ENCODE measurements around the gene EEFSEC. TPM values are rescaled to one million over a fixed set of nuclear protein-coding genes. Genes with fewer than 3 reads are reported as not detected.

The EEFSEC gene
- total RNA-seq, 1 experiment from 2014 or later, result 9.5 TPM

DNA sequence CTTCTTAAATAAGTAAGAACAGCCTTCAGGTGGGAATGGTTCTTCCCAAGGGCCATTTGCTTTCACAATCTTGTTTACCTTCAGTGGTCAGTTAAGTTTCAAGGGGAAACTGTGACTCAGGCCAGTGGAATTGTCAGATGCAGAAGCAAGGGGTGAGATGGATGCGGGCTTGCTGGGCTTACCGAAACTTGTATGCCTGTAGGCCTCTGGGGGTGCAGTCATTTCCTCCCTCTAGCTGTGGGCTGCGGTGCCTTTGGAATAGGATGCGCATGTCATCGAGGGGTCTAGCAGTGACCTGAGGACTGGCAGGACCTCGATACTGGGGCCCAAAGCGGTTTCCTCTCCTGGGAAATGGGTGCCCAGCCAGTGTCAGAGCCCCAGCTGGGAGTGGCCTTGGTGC, 121.6 kb downstream of the EEFSEC start:
- H2AFZ ChIP-seq (ENCODE audit: low read length), result no peak overlapping the region
- H2BK12ac ChIP-seq (ENCODE audit: insufficient read length, low read depth, low read length), result no peak overlapping the region
- H3K18ac ChIP-seq (ENCODE audit: insufficient read length, low read depth, low read length), result no peak overlapping the region
- Mint-ChIP-seq H3K27me3 (ENCODE audit: low read depth) (peaks cover 28% of the 10 kb centered on the region), H3K4me3 (no peak overlapping the region), H3K9me3 (no peaks in the 10 kb centered on the region), H3K36me3 (ENCODE audit: insufficient read depth in 1 of 3, low read depth in 3 of 3) (no peaks in the 10 kb centered on the region; a peak in 1 of 7 replicates), H3K4me1 (peaks cover 49 to 52% of the 10 kb centered on the region in 2 experiments), H3K27ac (peak overlapping the region in 1 of 3 experiments; percentile 34; a peak in 2 of 7 replicates)
- H3K23ac ChIP-seq (ENCODE audit: insufficient read length, low read depth, low read length), result no peak overlapping the region
- no peak overlapping the region for H3T11ph ChIP-seq (ENCODE audit: low read length)
- no peak overlapping the region for H4K8ac ChIP-seq (replicated peaks; ENCODE audit: insufficient read length, low read depth, low read length)
- no peak overlapping the region for H3K9ac ChIP-seq (ENCODE audit: extremely low read depth, insufficient read length, low read length)
- peaks cover 12% of the 10 kb centered on the region; the same call in 1 of the 2 replicates for H3K4me1 ChIP-seq (ENCODE audit: insufficient read depth, low read length)
- peak; percentile 34 for DNase-seq
- H3K56ac ChIP-seq (ENCODE audit: insufficient read length, low read depth, low read length), result no peak overlapping the region
- H2BK15ac ChIP-seq (ENCODE audit: low read depth, low read length), result no peak overlapping the region
- H3K27ac ChIP-seq (ENCODE audit: insufficient read length, low read depth, low read length), result no peak overlapping the region
- H2BK120ac ChIP-seq (ENCODE audit: low read depth, low read length, poor library complexity, severe bottlenecking), result no peak overlapping the region
- TF ChIP-seq, protein P1, sequence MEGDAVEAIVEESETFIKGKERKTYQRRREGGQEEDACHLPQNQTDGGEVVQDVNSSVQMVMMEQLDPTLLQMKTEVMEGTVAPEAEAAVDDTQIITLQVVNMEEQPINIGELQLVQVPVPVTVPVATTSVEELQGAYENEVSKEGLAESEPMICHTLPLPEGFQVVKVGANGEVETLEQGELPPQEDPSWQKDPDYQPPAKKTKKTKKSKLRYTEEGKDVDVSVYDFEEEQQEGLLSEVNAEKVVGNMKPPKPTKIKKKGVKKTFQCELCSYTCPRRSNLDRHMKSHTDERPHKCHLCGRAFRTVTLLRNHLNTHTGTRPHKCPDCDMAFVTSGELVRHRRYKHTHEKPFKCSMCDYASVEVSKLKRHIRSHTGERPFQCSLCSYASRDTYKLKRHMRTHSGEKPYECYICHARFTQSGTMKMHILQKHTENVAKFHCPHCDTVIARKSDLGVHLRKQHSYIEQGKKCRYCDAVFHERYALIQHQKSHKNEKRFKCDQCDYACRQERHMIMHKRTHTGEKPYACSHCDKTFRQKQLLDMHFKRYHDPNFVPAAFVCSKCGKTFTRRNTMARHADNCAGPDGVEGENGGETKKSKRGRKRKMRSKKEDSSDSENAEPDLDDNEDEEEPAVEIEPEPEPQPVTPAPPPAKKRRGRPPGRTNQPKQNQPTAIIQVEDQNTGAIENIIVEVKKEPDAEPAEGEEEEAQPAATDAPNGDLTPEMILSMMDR (conservative IDR thresholded peaks at IDR 0.05), result no peak
- H3K27me3 ChIP-seq (ENCODE audit: insufficient read depth, low read length), result no peaks in the 10 kb centered on the region
- no peak overlapping the region for H2BK5ac ChIP-seq (ENCODE audit: insufficient read length, low read length)
- H3K79me1 ChIP-seq (ENCODE audit: insufficient read depth, low read depth, low read length, poor library complexity, severe bottlenecking), result no peaks in the 10 kb centered on the region
- H4K5ac ChIP-seq (ENCODE audit: insufficient read length, low read depth, low read length), result no peak overlapping the region
- no peak overlapping the region for H3K14ac ChIP-seq (ENCODE audit: insufficient read depth, low read length)
- WGBS (ENCODE audit: extremely low coverage, insufficient read length, low lambda C conversion rate), result no CpG with 5 or more reads among the region's 7 CpGs
- no peaks in the 10 kb centered on the region for H3K9me3 ChIP-seq (ENCODE audit: control insufficient read depth, low read depth, low read length)
- H3K23me2 ChIP-seq (ENCODE audit: insufficient read length, low read depth, low read length, poor library complexity, severe bottlenecking), result no peaks in the 10 kb centered on the region
- no peak overlapping the region for H3K4me2 ChIP-seq (ENCODE audit: insufficient read depth, insufficient read length, low read length)
- no peak overlapping the region for H2BK20ac ChIP-seq (ENCODE audit: low read depth, low read length, poor library complexity, severe bottlenecking)
- no peaks in the 10 kb centered on the region for H4K20me1 ChIP-seq (ENCODE audit: control insufficient read depth, insufficient read depth, insufficient read length)
- H2AK5ac ChIP-seq (ENCODE audit: insufficient read length, low read length), result no peak overlapping the region
- no peak overlapping the region for H4K91ac ChIP-seq (ENCODE audit: insufficient read length, low read depth, low read length)
- H3K79me2 ChIP-seq (ENCODE audit: insufficient read depth, low read length), result no peaks in the 10 kb centered on the region
- no peak overlapping the region for H3K4ac ChIP-seq (ENCODE audit: low read depth, low read length)
